Vagina (tissue), 2 donors: ENCODE results near the gene SCUBE1.

Experiments used
- CTCF ChIP-seq, 3 experiments: fragments of 450-650 bp in 2 of 3; fragments of 200-600 bp in 1 of 3; sonication (generic) in 1 of 3; IDR thresholded peaks; one replicate each; pipeline ENCODE4 v1.5.1; 2017 to 2019; ENCODE audit warnings: antibody characterized with exemption in 3 of 3, mild to moderate bottlenecking in 2 of 3, moderate library complexity in 2 of 3
- POLR2A ChIP-seq, 2 donors: fragments of 450-650 bp; IDR thresholded peaks; one replicate each; pipeline ENCODE4 v1.6.1; 2017; ENCODE audit warnings: antibody characterized with exemption in 2 of 2, mild to moderate bottlenecking in 2 of 2, moderate library complexity in 2 of 2
- POLR2AphosphoS5 ChIP-seq, 2 donors: sonication (generic); formaldehyde crosslinking; IDR thresholded peaks; one replicate each; pipeline ENCODE4 v1.9.0; 2017; ENCODE audit warnings: antibody characterized with exemption in 2 of 2, mild to moderate bottlenecking in 2 of 2, low read depth in 1 of 2; ENCODE audit not compliant: insufficient read depth in 1 of 2

DNA sequence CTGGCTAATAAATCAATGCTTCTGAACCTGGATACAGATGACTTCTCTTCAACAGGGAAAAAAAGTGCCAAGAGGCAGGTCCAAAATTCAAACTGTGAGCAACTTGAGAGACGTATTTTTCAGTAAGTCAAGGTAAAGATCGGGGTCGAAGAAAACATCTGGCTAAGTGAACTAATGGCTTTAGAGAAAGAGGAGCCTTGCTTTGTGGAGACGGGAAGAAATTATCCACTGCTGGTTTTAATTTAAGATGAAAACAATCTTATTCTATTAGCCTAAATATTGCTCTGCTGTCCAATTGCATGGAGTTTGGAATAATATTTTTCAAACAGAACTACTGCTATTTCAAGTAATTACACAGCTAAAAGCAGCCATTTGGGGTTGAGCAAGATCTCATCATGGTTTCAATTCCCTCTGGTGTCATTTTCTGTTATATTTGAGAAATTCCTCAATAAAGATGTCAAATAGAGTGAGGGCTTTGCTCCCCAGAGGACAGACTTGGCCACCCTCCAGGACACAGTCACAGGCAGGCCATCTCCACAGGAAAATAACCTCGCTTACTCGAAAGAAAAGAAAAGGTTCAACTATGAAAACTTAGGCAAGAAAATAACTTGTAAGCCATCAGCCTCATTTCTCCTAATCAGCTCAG, 29.8 kb downstream of the SCUBE1 start:
- no peak for TF ChIP-seq CTCF (IDR thresholded peaks at IDR 0.05)
- no peak for TF ChIP-seq POLR2A (IDR thresholded peaks at IDR 0.05)
- TF ChIP-seq POLR2AphosphoS5 (IDR thresholded peaks at IDR 0.05; ENCODE audit: insufficient read depth in 1 of 2, low read depth in 1 of 2): peak in 1 of 2 donors; percentile 48
